NCI-H1436 treated with DMSO at 0.1 percent for 48 hours (cell line): Measurements from ENCODE around the gene RBM38.

Experiments
- DNase-seq: peaks from one replicate; lab custom pipeline; 2025; lab: John Stamatoyannopoulos, UW

Gene RBM38

DNA sequence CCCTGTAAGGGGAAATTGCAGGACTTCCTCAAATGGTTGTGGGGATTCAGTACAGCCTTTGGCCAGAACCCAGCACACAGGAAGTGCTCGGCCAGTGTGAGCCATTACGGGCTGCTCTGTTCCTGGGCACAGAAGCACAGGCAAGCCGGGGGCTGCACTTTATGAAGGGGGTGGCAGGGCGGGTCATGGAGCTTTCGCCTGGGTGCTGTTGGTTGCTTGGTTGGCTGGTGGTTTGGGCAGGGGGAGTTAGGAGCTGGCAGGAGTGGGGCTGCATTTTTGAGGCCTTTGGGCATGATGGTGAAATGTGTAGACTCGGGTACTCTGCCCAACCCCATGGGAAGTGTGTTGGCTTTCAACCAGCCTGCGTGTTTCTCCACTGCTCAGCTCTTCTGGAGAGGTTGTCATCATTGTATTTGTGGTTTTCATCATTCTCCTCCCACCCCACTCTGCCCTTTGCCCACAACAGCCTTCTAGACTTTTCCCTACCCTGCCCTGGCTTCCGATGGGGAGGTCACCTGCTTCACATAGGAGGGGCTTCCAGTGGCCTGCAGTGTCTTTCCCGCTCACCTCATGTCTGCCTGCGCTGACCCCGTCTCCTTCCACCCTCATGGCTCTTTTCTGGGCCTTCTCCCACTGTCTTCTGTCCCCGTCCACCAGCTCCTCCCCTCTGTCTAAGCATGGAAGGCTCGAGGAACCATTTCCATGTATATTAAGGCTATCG lies 16.1 kb upstream of the RBM38 start:
- no peak for DNase-seq

DNA sequence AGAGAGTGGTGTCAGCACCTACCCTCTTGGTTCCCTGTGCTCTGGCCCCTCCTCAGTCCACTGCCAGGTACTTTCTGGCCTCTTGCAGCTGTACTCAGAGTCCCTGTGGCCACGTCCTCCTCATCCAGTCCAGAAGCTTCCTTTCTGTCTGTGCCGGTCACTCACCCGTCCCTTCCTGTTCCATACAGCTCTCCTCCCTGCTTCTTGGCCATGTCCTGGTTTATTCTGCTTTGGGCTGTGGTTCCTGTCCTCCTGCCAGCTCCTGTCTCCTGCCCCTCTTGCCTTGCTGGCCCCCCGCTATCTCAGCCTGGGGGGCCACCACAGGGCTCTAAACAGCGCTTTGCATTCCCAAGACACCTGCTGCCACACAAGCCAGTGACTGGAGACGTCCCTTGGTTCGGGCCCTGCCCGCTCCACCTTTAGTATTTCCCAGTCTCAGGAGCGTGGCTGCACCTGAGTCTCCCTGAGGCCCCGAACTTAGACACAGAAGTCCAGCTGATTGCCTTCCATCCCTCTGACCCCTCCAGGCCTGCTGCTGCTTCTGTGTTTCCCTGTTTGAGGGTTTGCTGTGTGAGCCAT lies 15.5 kb upstream of the RBM38 start:
- DNase-seq = no peak

DNA sequence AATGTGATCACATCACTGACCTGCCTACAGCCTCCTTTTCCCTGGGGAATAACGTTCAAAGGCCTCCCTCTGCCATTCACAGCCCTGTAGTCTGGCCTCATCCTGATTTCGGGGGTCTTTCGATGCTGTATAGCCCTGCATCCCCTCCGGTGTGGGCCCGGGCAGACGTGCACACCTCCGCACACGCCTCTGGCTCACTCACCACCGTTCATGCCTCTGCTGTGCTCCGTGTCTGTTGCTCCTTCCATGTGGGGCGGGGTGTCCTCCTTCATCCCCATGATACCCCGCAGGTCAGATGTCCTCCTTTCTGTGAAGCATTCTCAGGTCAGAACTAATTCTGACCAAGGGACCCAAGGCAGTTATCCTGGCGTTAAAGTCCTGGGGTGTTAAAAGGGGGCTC lies 13.8 kb upstream of the RBM38 start:
- DNase-seq = no peak

DNA sequence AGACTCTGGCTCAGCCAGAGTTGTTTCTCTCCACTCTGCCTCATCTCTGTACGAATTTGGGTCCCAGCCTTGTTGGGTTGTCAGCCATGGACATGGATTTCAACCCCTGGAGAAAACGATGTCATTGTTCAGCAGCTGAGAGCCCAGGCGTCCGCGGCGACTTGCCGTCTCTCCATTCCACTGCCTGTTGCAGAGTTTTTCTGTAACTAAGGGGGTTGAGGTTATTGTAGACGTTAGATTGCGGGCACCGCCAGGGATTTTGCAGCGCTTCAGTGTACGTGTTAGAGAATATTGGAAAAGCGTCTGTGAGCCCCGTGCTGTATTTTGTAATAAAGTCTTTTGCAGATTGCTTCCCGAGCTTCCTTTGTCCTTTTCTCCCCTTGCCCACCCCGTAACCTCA lies 13.1 kb upstream of the RBM38 start:
- DNase-seq = no peak

GRCh38 chr20:57378646-57379262 lies 12.4 kb upstream of the RBM38 start:
- no peak for DNase-seq

- DNase-seq = no peak
Observed at GRCh38 chr20:57379263-57379647, 11.9 kb upstream of the RBM38 start.

DNA sequence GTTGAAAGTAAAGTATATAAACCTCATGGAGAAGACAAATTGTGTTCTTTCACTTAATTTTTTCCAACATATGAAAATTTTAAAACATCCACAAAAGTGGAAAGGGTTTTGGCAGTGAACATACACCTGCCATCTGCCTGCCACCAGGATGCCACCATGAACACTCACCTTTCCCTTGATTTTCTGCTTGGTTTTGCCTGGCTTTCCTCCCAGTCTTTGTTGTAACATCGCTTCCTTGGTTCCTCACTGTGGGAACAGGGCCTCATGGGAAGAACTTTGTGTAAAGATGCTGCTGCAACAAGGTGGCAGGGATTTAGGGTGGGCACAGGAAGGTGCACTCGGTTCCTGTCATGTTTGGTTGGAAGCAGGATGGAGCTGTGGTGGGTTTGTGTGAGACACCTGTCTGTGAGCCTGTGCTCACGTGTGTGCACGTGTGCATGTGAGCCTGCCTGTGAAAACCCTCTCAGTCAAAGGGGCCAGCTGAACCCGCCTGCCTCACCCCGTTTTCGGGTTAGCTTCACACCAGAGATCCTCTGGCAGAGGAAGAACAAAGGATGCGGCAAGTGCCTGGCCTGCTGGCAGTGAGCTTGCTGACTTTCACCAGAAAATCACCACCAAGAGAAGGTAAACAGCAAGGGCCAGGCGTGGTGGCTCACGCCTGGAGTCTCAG lies 11.0 kb upstream of the RBM38 start:
- DNase-seq = no peak

DNA sequence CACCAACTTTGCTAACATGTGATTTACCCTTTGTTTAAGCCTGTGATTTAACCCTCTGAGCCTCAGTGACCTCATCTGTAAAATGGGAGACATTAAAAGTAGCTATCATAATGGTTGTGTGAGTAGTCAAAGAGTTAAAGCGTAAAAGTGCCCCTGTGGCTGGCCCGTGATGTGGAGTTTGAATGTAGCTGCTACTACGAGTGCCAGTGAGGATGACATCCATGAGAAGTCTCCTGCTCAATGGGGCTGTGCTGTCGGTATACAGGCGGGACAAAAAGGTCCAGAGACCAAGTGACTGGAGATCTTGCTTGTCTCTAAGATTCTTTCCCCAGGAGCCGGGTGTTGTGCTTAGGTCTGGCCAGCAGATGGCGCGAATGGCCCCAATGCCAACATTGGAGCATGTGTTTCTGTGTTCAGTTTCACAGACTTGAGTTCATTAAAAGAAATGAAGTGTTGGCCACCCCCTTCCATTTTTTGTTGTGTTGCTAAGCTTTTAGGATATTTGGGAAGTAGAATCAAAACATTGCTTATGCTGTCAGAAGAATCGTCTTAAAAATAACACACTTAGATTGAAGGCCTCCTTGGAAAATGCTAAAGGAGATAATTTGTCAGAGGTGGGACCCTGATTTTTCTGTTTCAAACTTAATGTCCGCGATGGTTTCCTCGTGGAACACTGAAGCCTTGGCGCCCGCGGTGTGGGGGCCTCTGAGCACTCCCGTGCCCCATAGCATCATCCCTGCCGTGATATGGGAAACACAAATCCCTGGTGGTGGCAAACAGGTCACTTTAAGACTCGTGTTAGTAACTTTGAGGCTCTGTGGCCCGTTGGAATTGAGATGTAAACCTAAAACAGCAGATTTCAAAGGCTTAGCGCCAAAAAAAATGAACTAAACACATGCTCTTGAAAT lies 9.3 kb upstream of the RBM38 start:
- DNase-seq = no peak

DNA sequence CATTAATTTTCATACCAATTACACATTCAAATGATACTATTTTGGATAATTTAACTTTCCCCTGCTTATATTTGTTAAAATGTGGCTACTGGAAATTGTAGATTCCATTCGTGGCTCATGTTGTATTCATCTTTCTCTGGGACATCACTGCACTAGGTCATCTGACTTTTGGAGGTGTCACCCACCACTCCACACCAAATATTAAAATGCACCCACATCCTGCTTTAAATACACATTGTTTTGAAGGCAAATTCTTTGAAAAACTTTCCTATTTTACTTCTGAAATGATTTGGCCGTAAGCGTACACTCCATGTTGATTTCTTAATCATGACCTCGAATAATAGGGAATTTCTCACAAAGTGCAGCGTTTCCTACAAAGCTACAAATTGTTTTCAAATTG lies 8.7 kb upstream of the RBM38 start:
- no peak for DNase-seq

DNA sequence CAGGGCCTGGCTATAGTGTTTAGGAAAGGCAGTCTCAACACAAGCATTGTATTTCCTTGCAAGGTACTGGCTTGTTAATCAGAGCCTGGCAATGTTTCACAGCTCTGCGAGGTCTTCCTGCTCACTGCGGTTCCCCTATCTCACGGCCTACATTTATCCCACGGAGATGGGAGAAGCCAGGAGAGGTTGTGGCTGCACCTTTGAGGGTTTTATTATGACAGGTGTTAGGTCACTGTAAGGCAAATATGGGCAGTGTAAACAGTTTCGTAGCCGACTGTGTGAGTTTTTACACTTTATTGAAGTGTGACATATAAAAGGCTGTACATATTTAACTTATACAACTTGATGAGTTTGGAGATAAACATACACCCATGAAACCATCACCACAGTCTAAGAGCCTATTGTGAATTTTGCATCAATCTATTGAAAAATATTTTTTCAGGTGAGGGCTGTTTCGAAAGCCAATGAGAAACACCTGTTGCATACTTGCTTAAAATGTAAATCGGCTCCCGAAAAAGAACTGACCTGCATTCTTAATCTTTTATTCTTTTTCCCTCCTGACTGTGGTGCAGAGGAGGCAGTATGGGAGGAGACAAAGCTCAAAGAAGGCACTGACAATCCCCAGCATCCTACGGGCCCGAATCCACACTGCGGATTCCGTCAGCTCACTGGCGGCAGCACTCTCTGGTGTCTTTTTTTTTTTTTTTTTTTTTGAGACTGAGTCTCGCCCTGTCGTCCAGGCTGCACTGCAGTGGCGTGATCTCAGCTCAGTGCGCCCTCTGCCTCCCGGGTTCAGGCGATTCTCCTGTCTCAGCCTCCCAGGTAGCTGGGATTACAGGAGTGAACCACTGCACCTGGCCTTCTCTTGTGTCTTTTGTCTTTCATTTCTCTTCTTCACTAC lies 7.5 kb upstream of the RBM38 start:
- DNase-seq = no peak

GRCh38 chr20:57384486-57384885 lies 6.7 kb upstream of the RBM38 start:
- DNase-seq = no peak

GRCh38 chr20:57384953-57385761 lies 6.0 kb upstream of the RBM38 start:
- no peak for DNase-seq

- DNase-seq = no peak
Observed at GRCh38 chr20:57385940-57386339, 5.3 kb upstream of the RBM38 start.

DNA sequence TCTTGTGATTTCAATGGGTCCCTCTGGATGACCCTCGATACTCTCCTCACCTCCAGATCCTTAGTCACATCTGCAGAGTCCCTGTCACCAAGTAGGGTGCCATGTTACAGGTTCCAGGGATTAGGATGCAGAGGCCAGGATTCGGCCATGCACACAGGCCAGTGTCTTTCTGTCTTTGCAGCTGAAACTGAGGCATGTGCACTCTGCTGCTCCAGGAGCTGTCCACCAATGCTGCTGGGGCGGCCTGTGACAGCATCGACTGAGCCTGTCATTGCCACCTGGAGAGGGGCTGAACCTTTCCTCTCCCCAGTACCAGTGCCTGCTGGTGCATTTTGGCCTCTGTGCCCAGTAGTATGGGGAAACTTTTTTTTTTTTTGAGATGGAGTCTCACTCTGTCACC lies 4.4 kb upstream of the RBM38 start:
- DNase-seq = no peak

DNA sequence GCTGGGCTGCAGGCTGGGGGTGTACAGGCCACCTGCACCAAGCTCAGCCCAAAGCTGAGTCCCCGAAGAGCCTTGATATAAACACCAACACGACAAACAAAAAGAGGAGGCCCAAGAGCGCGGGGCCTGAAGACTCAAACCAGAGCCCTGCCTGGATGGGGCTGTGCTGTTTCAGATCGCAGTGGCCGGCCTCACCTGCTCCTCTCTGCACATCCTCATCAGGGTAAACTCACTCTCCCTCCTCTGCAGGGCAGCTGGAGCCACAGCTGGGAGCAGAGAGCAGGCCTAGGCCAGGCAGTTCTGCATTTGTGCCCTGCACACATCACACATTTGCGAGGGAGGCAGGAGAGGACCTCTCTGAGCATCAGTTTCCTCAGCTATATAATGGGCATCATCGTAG lies 3.7 kb upstream of the RBM38 start:
- no peak for DNase-seq

GRCh38 chr20:57387945-57388371 lies 3.2 kb upstream of the RBM38 start:
- DNase-seq = no peak

- DNase-seq = no peak
Observed at GRCh38 chr20:57388953-57389694, 2.1 kb upstream of the RBM38 start.

- DNase-seq = no peak
Observed at GRCh38 chr20:57389695-57390603, 1.2 kb upstream of the RBM38 start.
